WTC11 (cell line): ENCODE measurements around the gene SIAE. TPM values are rescaled to one million over a fixed set of nuclear protein-coding genes. Genes with fewer than 3 reads are reported as not detected.

Experiments used
- ATAC-seq: fragments of 200-7000 bp; cut with Tn5 transposase; 2 replicates; pipeline ENCODE4 v1.10.0; 2021; ENCODE audit warnings: mild to moderate bottlenecking, moderate library complexity
- CTCF ChIA-PET: fragments of 300-600 bp; sonication (Branson Sonifier 250); formaldehyde crosslinking; loops from one replicate; lab custom pipeline; 2021; ENCODE audit warnings: antibody characterized with exemption; lab: Charles Lee
- POLR2A ChIA-PET: fragments of 350-600 bp; sonication (Branson Sonifier 250); formaldehyde crosslinking; loops from one replicate; lab custom pipeline; 2021; ENCODE audit warnings: antibody characterized with exemption; lab: Charles Lee
- DNase-seq: peaks from one replicate; pipeline ENCODE4 v3.0.0; 2021; ENCODE audit warnings: low spot score
- H3K27ac Mint-ChIP-seq: 2 replicates; pipeline ENCODE4 v1.8.0; 2021; ENCODE audit warnings: mixed read lengths
- H3K27me3 Mint-ChIP-seq: 2 replicates; pipeline ENCODE4 v1.8.0; 2021; ENCODE audit warnings: low read depth, mild to moderate bottlenecking, moderate library complexity, mixed read lengths
- H3K36me3 Mint-ChIP-seq: 2 replicates; pipeline ENCODE4 v1.8.0; 2021; ENCODE audit warnings: mixed read lengths
- H3K4me1 Mint-ChIP-seq: 2 replicates; pipeline ENCODE4 v1.8.0; 2022; ENCODE audit warnings: mixed read lengths
- H3K4me3 Mint-ChIP-seq: 2 replicates; pipeline ENCODE4 v1.8.0; 2021; ENCODE audit warnings: mild to moderate bottlenecking, moderate library complexity, mixed read lengths
- H3K9me3 Mint-ChIP-seq: 2 replicates; pipeline ENCODE4 v1.8.0; 2021; ENCODE audit warnings: mixed read lengths
- ETV6 ChIP-seq: sonication (generic); formaldehyde crosslinking; IDR thresholded peaks from 2 replicates; pipeline ENCODE4 v1.8.1; 2022; ENCODE audit warnings: mild to moderate bottlenecking, missing genetic modification reagents
- HMGA2 ChIP-seq: fragments of 250-450 bp; sonication (Bioruptor Pico); IDR thresholded peaks from 2 replicates; pipeline ENCODE4 v1.4.0; 2021; ENCODE audit warnings: mild to moderate bottlenecking, moderate library complexity
- KAT7 ChIP-seq: sonication (generic); formaldehyde crosslinking; IDR thresholded peaks from 2 replicates; pipeline ENCODE4 v1.8.1; 2023; ENCODE audit warnings: missing genetic modification reagents, mild to moderate bottlenecking, borderline replicate concordance
- MXD4 ChIP-seq: fragments of 250-450 bp; sonication (Bioruptor Pico); IDR thresholded peaks from 2 replicates; pipeline ENCODE4 v1.8.0; 2021; ENCODE audit warnings: mild to moderate bottlenecking, moderate library complexity, borderline replicate concordance
- NFYB ChIP-seq: sonication (generic); formaldehyde crosslinking; conservative IDR thresholded peaks from 2 replicates; pipeline ENCODE4 v1.8.0; 2022; ENCODE audit warnings: low read depth, missing genetic modification reagents
- SOX15 ChIP-seq: fragments of 250-450 bp; sonication (Bioruptor Pico); IDR thresholded peaks from 2 replicates; pipeline ENCODE4 v1.9.0; 2021; ENCODE audit warnings: mild to moderate bottlenecking
- TCF7 ChIP-seq: sonication (generic); formaldehyde crosslinking; IDR thresholded peaks from 2 replicates; pipeline ENCODE4 v1.8.0; 2022; ENCODE audit warnings: mild to moderate bottlenecking, low read depth, missing genetic modification reagents, moderate library complexity
- TEAD4 ChIP-seq: sonication (generic); formaldehyde crosslinking; IDR thresholded peaks from 2 replicates; pipeline ENCODE4 v1.8.0; 2022; ENCODE audit warnings: mild to moderate bottlenecking, missing genetic modification reagents
- total RNA-seq: library from RNA; stranded (reverse); gene quantifications from 3 replicates; pipeline ENCODE4 v1.2.3, GENCODE V29; 2021
- TF ChIP-seq, protein P1 (sequence below): sonication (generic); formaldehyde crosslinking; conservative IDR thresholded peaks from 2 replicates; pipeline ENCODE4 v1.8.1; 2023; ENCODE audit warnings: mild to moderate bottlenecking, low read depth, missing genetic modification reagents, moderate library complexity
- TF ChIP-seq, protein P2 (sequence below): sonication (generic); formaldehyde crosslinking; IDR thresholded peaks from 2 replicates; pipeline ENCODE4 v1.8.0; 2023; ENCODE audit warnings: missing genetic modification reagents
- TF ChIP-seq, protein P3 (sequence below): sonication (generic); formaldehyde crosslinking; IDR thresholded peaks from 2 replicates; pipeline ENCODE4 v1.8.0; 2022; ENCODE audit warnings: mild to moderate bottlenecking, missing genetic modification reagents
- TF ChIP-seq, protein P4 (sequence below): sonication (generic); formaldehyde crosslinking; IDR thresholded peaks from 2 replicates; pipeline ENCODE4 v1.8.0; 2022; ENCODE audit warnings: mild to moderate bottlenecking, missing genetic modification reagents
- TF ChIP-seq, protein P5 (sequence below): sonication (generic); formaldehyde crosslinking; IDR thresholded peaks from 2 replicates; pipeline ENCODE4 v1.8.0; 2023; ENCODE audit warnings: mild to moderate bottlenecking, missing genetic modification reagents
- TF ChIP-seq, protein P6 (sequence below): sonication (generic); formaldehyde crosslinking; IDR thresholded peaks from 2 replicates; pipeline ENCODE4 v1.8.1; 2022; ENCODE audit warnings: missing genetic modification reagents, borderline replicate concordance
- TF ChIP-seq, protein P7 (sequence below): fragments of 250-450 bp; sonication (Bioruptor Pico); IDR thresholded peaks from 2 replicates; pipeline ENCODE4 v1.9.0; 2021; ENCODE audit warnings: mild to moderate bottlenecking

The SIAE gene
- total RNA-seq, 1 experiment from 2014 or later: 4.9 TPM

DNA sequence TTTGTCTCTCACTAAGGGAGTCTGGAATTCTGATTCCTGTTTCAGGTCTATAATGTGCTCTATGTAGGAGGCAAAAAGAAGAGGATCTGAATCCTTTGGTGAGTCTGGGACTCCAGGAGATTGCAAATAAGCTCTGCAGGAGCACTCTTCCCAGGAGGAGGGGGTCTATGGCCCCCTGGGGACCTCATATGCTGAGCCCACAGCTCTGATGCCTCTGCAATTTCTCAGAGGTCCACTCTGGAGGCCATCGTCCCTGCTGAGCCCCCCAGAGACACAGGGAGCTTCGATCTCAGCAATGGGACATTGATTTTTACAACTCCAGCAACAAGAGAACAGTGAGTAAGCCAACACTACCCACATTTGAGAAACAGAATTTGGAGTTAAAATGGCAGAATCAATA, 46.0 kb upstream of the SIAE start (continued):
- TF ChIP-seq, protein P1, sequence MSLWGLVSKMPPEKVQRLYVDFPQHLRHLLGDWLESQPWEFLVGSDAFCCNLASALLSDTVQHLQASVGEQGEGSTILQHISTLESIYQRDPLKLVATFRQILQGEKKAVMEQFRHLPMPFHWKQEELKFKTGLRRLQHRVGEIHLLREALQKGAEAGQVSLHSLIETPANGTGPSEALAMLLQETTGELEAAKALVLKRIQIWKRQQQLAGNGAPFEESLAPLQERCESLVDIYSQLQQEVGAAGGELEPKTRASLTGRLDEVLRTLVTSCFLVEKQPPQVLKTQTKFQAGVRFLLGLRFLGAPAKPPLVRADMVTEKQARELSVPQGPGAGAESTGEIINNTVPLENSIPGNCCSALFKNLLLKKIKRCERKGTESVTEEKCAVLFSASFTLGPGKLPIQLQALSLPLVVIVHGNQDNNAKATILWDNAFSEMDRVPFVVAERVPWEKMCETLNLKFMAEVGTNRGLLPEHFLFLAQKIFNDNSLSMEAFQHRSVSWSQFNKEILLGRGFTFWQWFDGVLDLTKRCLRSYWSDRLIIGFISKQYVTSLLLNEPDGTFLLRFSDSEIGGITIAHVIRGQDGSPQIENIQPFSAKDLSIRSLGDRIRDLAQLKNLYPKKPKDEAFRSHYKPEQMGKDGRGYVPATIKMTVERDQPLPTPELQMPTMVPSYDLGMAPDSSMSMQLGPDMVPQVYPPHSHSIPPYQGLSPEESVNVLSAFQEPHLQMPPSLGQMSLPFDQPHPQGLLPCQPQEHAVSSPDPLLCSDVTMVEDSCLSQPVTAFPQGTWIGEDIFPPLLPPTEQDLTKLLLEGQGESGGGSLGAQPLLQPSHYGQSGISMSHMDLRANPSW: no peak
- TF ChIP-seq, protein P2, sequence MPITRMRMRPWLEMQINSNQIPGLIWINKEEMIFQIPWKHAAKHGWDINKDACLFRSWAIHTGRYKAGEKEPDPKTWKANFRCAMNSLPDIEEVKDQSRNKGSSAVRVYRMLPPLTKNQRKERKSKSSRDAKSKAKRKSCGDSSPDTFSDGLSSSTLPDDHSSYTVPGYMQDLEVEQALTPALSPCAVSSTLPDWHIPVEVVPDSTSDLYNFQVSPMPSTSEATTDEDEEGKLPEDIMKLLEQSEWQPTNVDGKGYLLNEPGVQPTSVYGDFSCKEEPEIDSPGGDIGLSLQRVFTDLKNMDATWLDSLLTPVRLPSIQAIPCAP (CRISPR knock-in tag): no peak

DNA sequence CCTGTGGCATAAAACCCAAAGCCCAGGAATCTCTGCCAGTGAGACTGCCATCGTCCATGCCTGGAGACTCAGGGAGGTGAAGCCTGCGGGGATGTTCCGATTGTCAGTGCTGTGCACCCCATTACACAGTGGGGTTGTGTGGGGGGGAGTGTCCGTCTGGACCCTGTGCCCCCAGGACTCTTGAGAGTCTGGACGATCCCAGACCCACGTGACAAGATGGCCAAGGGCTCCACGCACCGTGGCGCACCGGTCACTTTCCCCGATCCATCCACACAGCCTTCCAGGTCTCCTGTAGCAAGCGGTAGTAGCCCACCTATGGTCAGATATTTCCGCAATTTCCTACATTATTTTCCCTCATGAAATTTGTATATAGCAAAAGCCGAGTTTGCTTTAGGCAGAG, 45.3 kb upstream of the SIAE start:
- TF ChIP-seq HMGA2 (CRISPR knock-in tag): no peak
- TF ChIP-seq, all 79 proteins: peak for 0

DNA sequence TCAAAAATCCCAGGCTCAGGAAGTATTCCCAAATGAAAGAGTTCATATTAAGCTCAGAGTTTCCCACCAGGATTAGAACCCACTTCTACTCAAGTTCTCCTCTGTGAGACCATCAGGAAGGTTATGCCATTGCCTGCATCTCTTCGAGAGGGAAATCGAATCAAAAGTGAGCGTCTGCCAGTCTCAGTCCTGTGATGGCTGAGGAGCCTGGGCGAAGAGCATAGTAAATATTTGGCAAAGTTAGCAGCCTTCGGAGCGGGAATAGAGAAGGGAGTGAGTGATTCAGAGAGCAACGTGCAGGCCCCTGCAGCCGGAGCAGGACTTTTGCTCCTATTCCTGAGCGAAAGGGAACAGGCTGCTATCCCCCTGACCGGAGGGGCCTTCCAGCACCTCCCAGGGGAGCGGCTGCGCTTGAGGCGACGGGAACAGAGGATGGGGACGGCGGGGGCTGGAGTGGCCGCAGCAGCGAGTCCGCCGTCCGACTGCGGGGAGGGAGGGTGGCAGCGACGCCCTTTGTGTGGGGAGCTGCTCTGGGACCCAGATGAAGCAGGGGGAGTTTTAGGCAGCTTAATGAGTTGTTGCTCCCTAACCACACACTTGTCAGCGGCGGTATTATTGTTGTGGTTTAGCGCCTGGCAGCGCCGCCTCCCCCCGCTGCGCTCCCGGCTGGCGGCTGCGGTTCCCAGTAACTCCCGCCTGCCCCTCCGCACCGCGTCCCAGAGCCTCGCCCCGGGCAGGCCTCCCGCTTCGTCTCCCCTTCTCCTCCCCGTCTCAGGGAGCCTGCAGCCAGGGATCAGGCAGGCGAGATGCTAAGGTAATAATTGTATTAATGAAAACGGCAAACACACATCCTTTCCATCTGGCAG, 44.5 kb upstream of the SIAE start:
- ATAC-seq (peak; percentile 79), DNase-seq (peak; percentile 54)
- CTCF ChIA-PET: interaction anchor here (0.7 to 1.8 kb wide), 6 partner anchors 22 to 76 kb away, joined by 3 to 6 read pairs (median 4); partner anchors contain the start of genes NRGN, SIAE and SPA17
- Mint-ChIP-seq H3K9me3 (no peaks in the 10 kb centered on the region), H3K4me3 (peak overlapping the region; percentile 81), H3K27me3 (peaks cover 100% of the 10 kb centered on the region), H3K27ac (no peak overlapping the region), H3K36me3 (no peaks in the 10 kb centered on the region), H3K4me1 (peaks cover 45% of the 10 kb centered on the region)
- POLR2A ChIA-PET: no interaction called here
- TF ChIP-seq, protein P3, sequence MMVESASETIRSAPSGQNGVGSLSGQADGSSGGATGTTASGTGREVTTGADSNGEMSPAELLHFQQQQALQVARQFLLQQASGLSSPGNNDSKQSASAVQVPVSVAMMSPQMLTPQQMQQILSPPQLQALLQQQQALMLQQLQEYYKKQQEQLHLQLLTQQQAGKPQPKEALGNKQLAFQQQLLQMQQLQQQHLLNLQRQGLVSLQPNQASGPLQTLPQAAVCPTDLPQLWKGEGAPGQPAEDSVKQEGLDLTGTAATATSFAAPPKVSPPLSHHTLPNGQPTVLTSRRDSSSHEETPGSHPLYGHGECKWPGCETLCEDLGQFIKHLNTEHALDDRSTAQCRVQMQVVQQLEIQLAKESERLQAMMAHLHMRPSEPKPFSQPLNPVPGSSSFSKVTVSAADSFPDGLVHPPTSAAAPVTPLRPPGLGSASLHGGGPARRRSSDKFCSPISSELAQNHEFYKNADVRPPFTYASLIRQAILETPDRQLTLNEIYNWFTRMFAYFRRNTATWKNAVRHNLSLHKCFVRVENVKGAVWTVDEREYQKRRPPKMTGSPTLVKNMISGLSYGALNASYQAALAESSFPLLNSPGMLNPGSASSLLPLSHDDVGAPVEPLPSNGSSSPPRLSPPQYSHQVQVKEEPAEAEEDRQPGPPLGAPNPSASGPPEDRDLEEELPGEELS (CRISPR knock-in tag): no peak
- TF ChIP-seq, protein P4, sequence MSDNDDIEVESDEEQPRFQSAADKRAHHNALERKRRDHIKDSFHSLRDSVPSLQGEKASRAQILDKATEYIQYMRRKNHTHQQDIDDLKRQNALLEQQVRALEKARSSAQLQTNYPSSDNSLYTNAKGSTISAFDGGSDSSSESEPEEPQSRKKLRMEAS (CRISPR knock-in tag): peak; percentile 33; the same call in 1 of the 2 replicates

More for the DNA sequence above, 45.3 kb upstream of the SIAE start:
- DNase-seq (no peak), ATAC-seq (no peak)
- Mint-ChIP-seq H3K4me1 (peaks cover 46% of the 10 kb centered on the region), H3K27me3 (peaks cover 100% of the 10 kb centered on the region), H3K36me3 (no peaks in the 10 kb centered on the region), H3K27ac (no peak overlapping the region), H3K9me3 (no peaks in the 10 kb centered on the region), H3K4me3 (peak overlapping the region; percentile 81)
- ChIA-PET CTCF (interaction anchor here (1.0 kb wide), 1 partner anchor 21 kb away, joined by 4 read pairs; the partner anchor contains the start of gene NRGN), POLR2A (no interaction called here)

DNA sequence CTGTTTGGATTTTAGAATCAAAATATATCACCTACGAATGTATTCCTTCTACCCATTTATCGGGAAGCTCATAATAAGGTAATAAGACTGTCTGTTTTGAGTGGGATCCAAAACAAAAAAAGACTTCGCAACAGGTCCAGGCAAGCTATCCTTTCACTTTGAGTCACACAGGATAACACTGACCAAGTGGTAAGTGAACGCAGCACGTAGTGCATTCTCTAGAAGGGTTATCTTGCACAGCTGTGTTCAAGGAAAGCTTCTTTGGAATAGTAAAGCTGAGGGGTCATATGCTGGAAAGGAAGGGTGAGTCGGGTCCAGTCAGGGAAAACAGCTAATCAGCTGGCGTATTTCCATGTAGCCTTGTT, 43.9 kb upstream of the SIAE start:
- ATAC-seq: no peak
- ChIA-PET POLR2A (interaction anchor here (0.6 kb wide), 1 partner anchor 21 kb away, joined by 3 read pairs; no protein-coding TSS in a partner anchor), CTCF (interaction anchor here (0.7 to 1.8 kb wide), 5 partner anchors 29 to 76 kb away, joined by 3 to 6 read pairs (median 4); partner anchors contain the start of genes SIAE and SPA17)
- H3K36me3 Mint-ChIP-seq: no peaks in the 10 kb centered on the region
- no peak overlapping the region for H3K27ac Mint-ChIP-seq
- H3K9me3 Mint-ChIP-seq: no peaks in the 10 kb centered on the region
- peaks cover 39% of the 10 kb centered on the region for H3K4me1 Mint-ChIP-seq
- DNase-seq: no peak
- H3K27me3 Mint-ChIP-seq: peaks cover 99% of the 10 kb centered on the region
- H3K4me3 Mint-ChIP-seq: peak overlapping the region; percentile 81
- TF ChIP-seq TCF7 (CRISPR knock-in tag): no peak
- TF ChIP-seq, protein P5, sequence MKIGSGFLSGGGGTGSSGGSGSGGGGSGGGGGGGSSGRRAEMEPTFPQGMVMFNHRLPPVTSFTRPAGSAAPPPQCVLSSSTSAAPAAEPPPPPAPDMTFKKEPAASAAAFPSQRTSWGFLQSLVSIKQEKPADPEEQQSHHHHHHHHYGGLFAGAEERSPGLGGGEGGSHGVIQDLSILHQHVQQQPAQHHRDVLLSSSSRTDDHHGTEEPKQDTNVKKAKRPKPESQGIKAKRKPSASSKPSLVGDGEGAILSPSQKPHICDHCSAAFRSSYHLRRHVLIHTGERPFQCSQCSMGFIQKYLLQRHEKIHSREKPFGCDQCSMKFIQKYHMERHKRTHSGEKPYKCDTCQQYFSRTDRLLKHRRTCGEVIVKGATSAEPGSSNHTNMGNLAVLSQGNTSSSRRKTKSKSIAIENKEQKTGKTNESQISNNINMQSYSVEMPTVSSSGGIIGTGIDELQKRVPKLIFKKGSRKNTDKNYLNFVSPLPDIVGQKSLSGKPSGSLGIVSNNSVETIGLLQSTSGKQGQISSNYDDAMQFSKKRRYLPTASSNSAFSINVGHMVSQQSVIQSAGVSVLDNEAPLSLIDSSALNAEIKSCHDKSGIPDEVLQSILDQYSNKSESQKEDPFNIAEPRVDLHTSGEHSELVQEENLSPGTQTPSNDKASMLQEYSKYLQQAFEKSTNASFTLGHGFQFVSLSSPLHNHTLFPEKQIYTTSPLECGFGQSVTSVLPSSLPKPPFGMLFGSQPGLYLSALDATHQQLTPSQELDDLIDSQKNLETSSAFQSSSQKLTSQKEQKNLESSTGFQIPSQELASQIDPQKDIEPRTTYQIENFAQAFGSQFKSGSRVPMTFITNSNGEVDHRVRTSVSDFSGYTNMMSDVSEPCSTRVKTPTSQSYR (CRISPR knock-in tag): no peak
- no peak for TF ChIP-seq MXD4 (CRISPR knock-in tag)
- no peak for TF ChIP-seq KAT7
- TF ChIP-seq, protein P6, sequence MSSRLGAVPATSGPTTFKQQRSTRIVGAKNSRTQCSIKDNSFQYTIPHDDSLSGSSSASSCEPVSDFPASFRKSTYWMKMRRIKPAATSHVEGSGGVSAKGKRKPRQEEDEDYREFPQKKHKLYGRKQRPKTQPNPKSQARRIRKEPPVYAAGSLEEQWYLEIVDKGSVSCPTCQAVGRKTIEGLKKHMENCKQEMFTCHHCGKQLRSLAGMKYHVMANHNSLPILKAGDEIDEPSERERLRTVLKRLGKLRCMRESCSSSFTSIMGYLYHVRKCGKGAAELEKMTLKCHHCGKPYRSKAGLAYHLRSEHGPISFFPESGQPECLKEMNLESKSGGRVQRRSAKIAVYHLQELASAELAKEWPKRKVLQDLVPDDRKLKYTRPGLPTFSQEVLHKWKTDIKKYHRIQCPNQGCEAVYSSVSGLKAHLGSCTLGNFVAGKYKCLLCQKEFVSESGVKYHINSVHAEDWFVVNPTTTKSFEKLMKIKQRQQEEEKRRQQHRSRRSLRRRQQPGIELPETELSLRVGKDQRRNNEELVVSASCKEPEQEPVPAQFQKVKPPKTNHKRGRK: no peak
- TF ChIP-seq NFYB (CRISPR knock-in tag): no peak
- TF ChIP-seq ETV6 (CRISPR knock-in tag): no peak
- no peak for TF ChIP-seq SOX15 (CRISPR knock-in tag)
- TF ChIP-seq, protein P4 (CRISPR knock-in tag): no peak
- TF ChIP-seq, protein P7, sequence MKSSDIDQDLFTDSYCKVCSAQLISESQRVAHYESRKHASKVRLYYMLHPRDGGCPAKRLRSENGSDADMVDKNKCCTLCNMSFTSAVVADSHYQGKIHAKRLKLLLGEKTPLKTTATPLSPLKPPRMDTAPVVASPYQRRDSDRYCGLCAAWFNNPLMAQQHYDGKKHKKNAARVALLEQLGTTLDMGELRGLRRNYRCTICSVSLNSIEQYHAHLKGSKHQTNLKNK (CRISPR knock-in tag): no peak
- no peak for TF ChIP-seq TEAD4
